A673 (cell line): ENCODE measurements around the gene NME1.

Experiments used
- CTCF ChIP-seq: fragments of 300-800, 200-600 bp; sonication (generic); conservative IDR thresholded peaks from 2 replicates; pipeline ENCODE4 v1.5.1; 2017; ENCODE audit warnings: low read depth, mild to moderate bottlenecking, antibody characterized with exemption, low read length, moderate library complexity, mixed read lengths
- EZH2 ChIP-seq: fragments of 200-600 bp; sonication (generic); IDR thresholded peaks from 2 replicates; pipeline ENCODE4 v1.6.1; 2017; ENCODE audit warnings: borderline replicate concordance, low read depth, mild to moderate bottlenecking, mixed read lengths, antibody characterized with exemption, low read length; ENCODE audit not compliant: poor library complexity, severe bottlenecking

- TF ChIP-seq CTCF (no peak), EZH2 (no peak)
Measured at GRCh38 chr17:51147650-51148049, 5.7 kb upstream of the NME1 start.
